Spleen (tissue), 7 donors: ENCODE measurements around the gene OPRD1.

ENCODE experiments used
- CTCF ChIP-seq, 11 experiments: fragments of 200-600 bp in 7 of 11; fragments of 450-650 bp in 4 of 11; sonication (generic) in 4 of 11; IDR thresholded peaks in 8 of 11; conservative IDR thresholded peaks in 3 of 11; 1 replicate in 7 of 11; 2 replicates in 4 of 11; pipeline versions ENCODE4 v1.4.0 to v1.8.0; 2016 to 2021; ENCODE audit warnings: antibody characterized with exemption in 11 of 11, inconsistent platforms in 4 of 11, mild to moderate bottlenecking in 1 of 11
- POLR2A ChIP-seq, 3 donors: fragments of 450-650 bp; IDR thresholded peaks; one replicate each; pipeline ENCODE4 v1.5.1; 2017; ENCODE audit warnings: antibody characterized with exemption in 3 of 3, mild to moderate bottlenecking in 1 of 3
- POLR2AphosphoS5 ChIP-seq, 3 donors: sonication (generic); formaldehyde crosslinking; IDR thresholded peaks; one replicate each; pipeline ENCODE4 v1.5.1; 2017; ENCODE audit warnings: antibody characterized with exemption in 3 of 3
- donor health status: DM: no; HTN: no; CAD: no; lungs with moderate emphysema.
- donor health status: DM: no; HTN: no; CAD: no.
- donor health status: DM: no; HTN: no; CAD: no.

DNA sequence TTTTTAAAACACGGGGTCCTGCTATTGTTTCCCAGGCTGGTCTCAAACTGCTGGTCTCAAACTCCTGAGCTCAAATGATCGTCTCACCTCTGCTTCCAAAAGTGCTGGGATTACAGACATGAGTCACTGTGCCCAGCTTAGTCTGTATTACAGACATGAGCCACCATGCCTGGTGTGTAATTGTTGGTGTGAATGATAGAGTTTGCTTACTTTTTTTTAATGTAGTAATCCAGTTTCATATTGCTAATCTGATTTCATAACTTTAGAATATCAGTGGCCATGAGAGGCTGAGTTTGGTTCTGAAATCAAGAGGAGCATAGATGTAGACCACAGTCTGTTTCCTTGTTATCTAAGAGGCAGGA is 105.8 kb downstream of the OPRD1 start:
- no peak for TF ChIP-seq POLR2A (IDR thresholded peaks at IDR 0.05)
- no peak for TF ChIP-seq CTCF (IDR thresholded peaks at IDR 0.05 in 8 of 11, conservative IDR thresholded peaks at IDR 0.05 in 3 of 11)
- TF ChIP-seq POLR2AphosphoS5 (IDR thresholded peaks at IDR 0.05) = no peak
